HL-60 (cell line): Measurements from ENCODE around the gene TGFA.

Experiments
- DNase-seq, 2 experiments: peaks; one replicate each; pipeline ENCODE4 v3.0.0-alpha.2; 2010 to 2020; ENCODE audit warnings: low read depth in 1 of 2, low spot score in 1 of 2
- H3K27ac ChIP-seq: fragments of 250-450 bp; sonication (Bioruptor Pico); replicated peaks from 2 replicates; pipeline ENCODE4 v1.5.1; 2020; ENCODE audit warnings: mild to moderate bottlenecking, moderate library complexity
- H3K27me3 ChIP-seq: fragments of 250-450 bp; sonication (Bioruptor Pico); 2 replicates; pipeline ENCODE4 v1.5.1; 2021; ENCODE audit warnings: mild to moderate bottlenecking, moderate library complexity; ENCODE audit not compliant: insufficient read depth, poor library complexity, severe bottlenecking
- H3K4me3 ChIP-seq: replicated peaks from 2 replicates; pipeline ENCODE4 v1.5.1; 2011; ENCODE audit warnings: mild to moderate bottlenecking, control low read depth, low read length; ENCODE audit not compliant: insufficient read depth
- GABPA ChIP-seq: IDR thresholded peaks from 2 replicates; pipeline ENCODE4 v1.6.1; 2012; ENCODE audit warnings: low read depth
- POLR2AphosphoS5 ChIP-seq: IDR thresholded peaks from 2 replicates; pipeline ENCODE4 v1.6.1; 2012; ENCODE audit warnings: low read depth
- SPI1 ChIP-seq: IDR thresholded peaks from 2 replicates; pipeline ENCODE4 v1.6.1; 2012; ENCODE audit warnings: low read depth, mild to moderate bottlenecking, borderline replicate concordance
- TF ChIP-seq, protein P1 (sequence below): IDR thresholded peaks from 2 replicates; pipeline ENCODE4 v1.6.1; 2012; ENCODE audit warnings: low read depth; ENCODE audit not compliant: insufficient replicate concordance
- TF ChIP-seq, protein P2 (sequence below): IDR thresholded peaks from one replicate; pipeline ENCODE4 v1.5.1; 2011; ENCODE audit warnings: low read length, control low read depth, inconsistent platforms; ENCODE audit not compliant: insufficient read depth

The TGFA gene

GRCh38 chr2:70463581-70463980 is 90.0 kb downstream of the TGFA start:
- Histone ChIP-seq H3K27me3 (no peaks in the 10 kb centered on the region), H3K4me3 (no peak overlapping the region), H3K27ac (no peak overlapping the region)
- DNase-seq = no peak
- no peak for TF ChIP-seq GABPA
- TF ChIP-seq, protein P1, sequence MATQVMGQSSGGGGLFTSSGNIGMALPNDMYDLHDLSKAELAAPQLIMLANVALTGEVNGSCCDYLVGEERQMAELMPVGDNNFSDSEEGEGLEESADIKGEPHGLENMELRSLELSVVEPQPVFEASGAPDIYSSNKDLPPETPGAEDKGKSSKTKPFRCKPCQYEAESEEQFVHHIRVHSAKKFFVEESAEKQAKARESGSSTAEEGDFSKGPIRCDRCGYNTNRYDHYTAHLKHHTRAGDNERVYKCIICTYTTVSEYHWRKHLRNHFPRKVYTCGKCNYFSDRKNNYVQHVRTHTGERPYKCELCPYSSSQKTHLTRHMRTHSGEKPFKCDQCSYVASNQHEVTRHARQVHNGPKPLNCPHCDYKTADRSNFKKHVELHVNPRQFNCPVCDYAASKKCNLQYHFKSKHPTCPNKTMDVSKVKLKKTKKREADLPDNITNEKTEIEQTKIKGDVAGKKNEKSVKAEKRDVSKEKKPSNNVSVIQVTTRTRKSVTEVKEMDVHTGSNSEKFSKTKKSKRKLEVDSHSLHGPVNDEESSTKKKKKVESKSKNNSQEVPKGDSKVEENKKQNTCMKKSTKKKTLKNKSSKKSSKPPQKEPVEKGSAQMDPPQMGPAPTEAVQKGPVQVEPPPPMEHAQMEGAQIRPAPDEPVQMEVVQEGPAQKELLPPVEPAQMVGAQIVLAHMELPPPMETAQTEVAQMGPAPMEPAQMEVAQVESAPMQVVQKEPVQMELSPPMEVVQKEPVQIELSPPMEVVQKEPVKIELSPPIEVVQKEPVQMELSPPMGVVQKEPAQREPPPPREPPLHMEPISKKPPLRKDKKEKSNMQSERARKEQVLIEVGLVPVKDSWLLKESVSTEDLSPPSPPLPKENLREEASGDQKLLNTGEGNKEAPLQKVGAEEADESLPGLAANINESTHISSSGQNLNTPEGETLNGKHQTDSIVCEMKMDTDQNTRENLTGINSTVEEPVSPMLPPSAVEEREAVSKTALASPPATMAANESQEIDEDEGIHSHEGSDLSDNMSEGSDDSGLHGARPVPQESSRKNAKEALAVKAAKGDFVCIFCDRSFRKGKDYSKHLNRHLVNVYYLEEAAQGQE = no peak
- no peak for TF ChIP-seq POLR2AphosphoS5
- TF ChIP-seq, protein P2, sequence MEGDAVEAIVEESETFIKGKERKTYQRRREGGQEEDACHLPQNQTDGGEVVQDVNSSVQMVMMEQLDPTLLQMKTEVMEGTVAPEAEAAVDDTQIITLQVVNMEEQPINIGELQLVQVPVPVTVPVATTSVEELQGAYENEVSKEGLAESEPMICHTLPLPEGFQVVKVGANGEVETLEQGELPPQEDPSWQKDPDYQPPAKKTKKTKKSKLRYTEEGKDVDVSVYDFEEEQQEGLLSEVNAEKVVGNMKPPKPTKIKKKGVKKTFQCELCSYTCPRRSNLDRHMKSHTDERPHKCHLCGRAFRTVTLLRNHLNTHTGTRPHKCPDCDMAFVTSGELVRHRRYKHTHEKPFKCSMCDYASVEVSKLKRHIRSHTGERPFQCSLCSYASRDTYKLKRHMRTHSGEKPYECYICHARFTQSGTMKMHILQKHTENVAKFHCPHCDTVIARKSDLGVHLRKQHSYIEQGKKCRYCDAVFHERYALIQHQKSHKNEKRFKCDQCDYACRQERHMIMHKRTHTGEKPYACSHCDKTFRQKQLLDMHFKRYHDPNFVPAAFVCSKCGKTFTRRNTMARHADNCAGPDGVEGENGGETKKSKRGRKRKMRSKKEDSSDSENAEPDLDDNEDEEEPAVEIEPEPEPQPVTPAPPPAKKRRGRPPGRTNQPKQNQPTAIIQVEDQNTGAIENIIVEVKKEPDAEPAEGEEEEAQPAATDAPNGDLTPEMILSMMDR = no peak
- no peak for TF ChIP-seq SPI1

DNA sequence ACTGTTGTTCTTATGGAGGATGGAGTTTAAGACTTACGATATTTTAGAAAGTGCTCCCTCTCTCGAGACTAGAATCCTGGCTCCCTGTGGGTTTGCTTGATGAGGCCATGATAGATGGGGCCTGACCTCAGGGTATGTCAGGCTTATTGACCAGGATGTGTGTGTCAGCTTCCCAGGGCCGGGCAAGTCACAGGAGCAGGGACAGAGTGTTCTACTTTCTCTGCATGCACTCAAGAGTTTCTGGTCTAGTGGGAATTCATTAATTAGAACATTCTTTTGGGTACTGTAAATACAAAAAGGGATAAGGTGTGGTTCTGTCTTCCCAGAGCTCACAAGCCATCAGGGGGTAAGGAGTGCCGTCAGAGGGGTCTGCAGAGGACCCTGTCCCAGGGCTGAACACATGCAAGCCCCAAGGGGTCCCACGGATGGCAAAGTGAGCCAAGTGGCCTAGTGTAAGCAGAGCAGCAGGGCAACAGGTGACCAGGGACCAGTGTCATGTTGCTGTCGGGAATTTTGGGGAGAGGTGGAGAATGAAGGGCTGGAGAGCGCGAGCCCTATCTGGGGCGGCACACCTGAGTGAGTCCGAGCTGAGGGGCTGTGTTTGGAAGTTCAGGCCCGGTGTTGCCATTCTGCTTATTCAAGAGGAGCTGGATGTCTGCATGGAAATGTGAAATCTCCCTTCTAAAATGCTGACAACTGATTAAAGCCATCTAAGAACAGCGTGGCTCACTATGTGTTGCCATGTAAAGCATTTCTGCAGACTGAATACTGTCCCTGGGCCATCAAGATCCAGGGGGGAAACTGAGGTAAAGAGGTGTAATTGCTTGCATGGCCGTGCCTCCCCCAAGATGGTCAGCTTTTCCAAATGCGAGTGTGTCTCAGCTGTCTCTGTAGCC is 91.4 kb downstream of the TGFA start:
- TF ChIP-seq, protein P2 = no peak
- TF ChIP-seq, protein P1 = no peak
- TF ChIP-seq POLR2AphosphoS5 = no peak
- TF ChIP-seq SPI1 = no peak
- no peak for TF ChIP-seq GABPA
- no peaks in the 10 kb centered on the region for H3K27me3 ChIP-seq
- H3K27ac ChIP-seq = no peak overlapping the region
- DNase-seq = no peak
- no peak overlapping the region for H3K4me3 ChIP-seq

DNA sequence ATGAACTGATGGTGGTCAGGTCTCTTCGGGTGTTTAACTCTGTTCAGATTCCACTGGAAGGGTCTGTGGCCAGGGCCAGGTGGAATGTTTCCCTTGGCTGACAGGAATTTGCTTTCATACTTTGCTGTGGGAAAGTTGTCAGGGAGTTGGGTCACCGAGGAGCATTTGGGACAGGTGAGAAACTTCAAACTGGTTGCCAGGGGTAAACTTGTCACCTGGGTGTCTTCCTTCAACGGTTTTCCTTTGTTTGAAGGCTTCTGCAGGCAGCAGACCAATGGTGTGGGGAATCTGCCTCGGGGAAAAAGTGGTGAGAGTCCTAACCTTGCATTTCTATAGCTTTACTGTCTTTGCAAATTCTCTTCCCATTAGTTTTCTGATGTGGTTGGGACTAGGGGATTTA is 92.2 kb downstream of the TGFA start:
- Histone ChIP-seq H3K27ac (no peak overlapping the region), H3K27me3 (no peaks in the 10 kb centered on the region), H3K4me3 (no peak overlapping the region)
- no peak for DNase-seq
- TF ChIP-seq POLR2AphosphoS5 (no peak), SPI1 (no peak), GABPA (no peak)
- TF ChIP-seq, protein P1 = no peak
- TF ChIP-seq, protein P2 = no peak
